Right lobe of liver (tissue), 6 donors: ENCODE measurements around the gene DENND2C. TPM values are rescaled to one million over a fixed set of nuclear protein-coding genes. Genes with fewer than 3 reads are reported as not detected.

Source experiments
- ATAC-seq, 4 donors: fragments of 200-7000 bp; cut with Tn5 transposase; one replicate each; pipeline ENCODE4 v1.9.1; 2020; ENCODE audit warnings: mild to moderate bottlenecking in 4 of 4, moderate library complexity in 4 of 4
- DNase-seq, 3 donors: peaks; one replicate each; pipeline ENCODE4 v3.0.0-alpha.2; 2020
- H3K27ac ChIP-seq, 3 donors: fragments of 200-600 bp; one replicate each; pipeline ENCODE4 v1.8.0; 2022
- H3K27me3 ChIP-seq, 2 donors: fragments of 200-600 bp; one replicate each; pipeline ENCODE4 v1.8.0; 2022
- H3K36me3 ChIP-seq, 4 donors: fragments of 200-600 bp; sonication (generic) in 1 of 4; one replicate each; pipeline versions ENCODE4 v1.5.1 to v1.8.0; 2017 to 2022; ENCODE audit warnings: control low read depth in 1 of 4
- H3K4me1 ChIP-seq, 4 donors: fragments of 200-600 bp; sonication (generic) in 1 of 4; one replicate each; pipeline versions ENCODE4 v1.5.1 to v1.8.0; 2017 to 2022; ENCODE audit warnings: control low read depth in 1 of 4
- H3K4me3 ChIP-seq, 3 donors: fragments of 200-600 bp; one replicate each; pipeline ENCODE4 v1.8.0; 2022
- H3K9me3 ChIP-seq, 4 donors: fragments of 200-600 bp; sonication (generic) in 1 of 4; one replicate each; pipeline versions ENCODE4 v1.5.1 to v1.8.0; 2017 to 2022; ENCODE audit warnings: control low read depth in 1 of 4
- CTCF ChIP-seq, 4 donors: fragments of 200-600 bp in 3 of 4; fragments of 450-650 bp in 1 of 4; IDR thresholded peaks; one replicate each; pipeline versions ENCODE4 v1.5.1 to v1.8.0; 2016 to 2022; ENCODE audit warnings: antibody characterized with exemption in 4 of 4, mild to moderate bottlenecking in 2 of 4
- POLR2A ChIP-seq: fragments of 450-650 bp; IDR thresholded peaks from one replicate; pipeline ENCODE4 v1.6.1; 2017; ENCODE audit warnings: antibody characterized with exemption, mild to moderate bottlenecking
- WGBS: methylation state at CpG from one replicate; pipeline ENCODE4 v1.1.6; 2018; ENCODE audit warnings: low coverage, low lambda C conversion rate; ENCODE audit not compliant: insufficient coverage; ENCODE audit errors: missing lambda C conversion rate; 5-methylcytosine and 5-hydroxymethylcytosine counted together
- intact Hi-C, 2 donors: fragments of 100-400 bp; cut with DNase I; formaldehyde crosslinking; loops; one replicate each; pipeline versions ENCODE4 v1.11.2 to v1.14.1; 2022
- total RNA-seq, 6 experiments: library from RNA; depleted of rRNA in 2 of 6; stranded (reverse); fragments of >200 nt in 2 of 6; fragmentation: NEBNext Ultra II Directional in 3 of 6; extraction: Animal tissue kit (Norgen Biotek cat#: 25700) in 3 of 6; gene quantifications; one replicate each; pipeline versions ENCODE4 v1.1.0 to v1.2.4, GENCODE V29; 2016 to 2023
- donor health status: DM: no; HTN: yes; CAD: no.
- donor health status: DM: no; HTN: no; CAD: no.
- donor health status: DM: no; HTN: no; CAD: no.
- donor health status: DM: no; HTN: yes; CAD: no.
- donor health status: DM: no; HTN: yes; CAD: no.

The DENND2C gene
- total RNA-seq, 6 experiments from 2014 or later, result 2.5 to 5.1 (median 4.4) TPM

DNA sequence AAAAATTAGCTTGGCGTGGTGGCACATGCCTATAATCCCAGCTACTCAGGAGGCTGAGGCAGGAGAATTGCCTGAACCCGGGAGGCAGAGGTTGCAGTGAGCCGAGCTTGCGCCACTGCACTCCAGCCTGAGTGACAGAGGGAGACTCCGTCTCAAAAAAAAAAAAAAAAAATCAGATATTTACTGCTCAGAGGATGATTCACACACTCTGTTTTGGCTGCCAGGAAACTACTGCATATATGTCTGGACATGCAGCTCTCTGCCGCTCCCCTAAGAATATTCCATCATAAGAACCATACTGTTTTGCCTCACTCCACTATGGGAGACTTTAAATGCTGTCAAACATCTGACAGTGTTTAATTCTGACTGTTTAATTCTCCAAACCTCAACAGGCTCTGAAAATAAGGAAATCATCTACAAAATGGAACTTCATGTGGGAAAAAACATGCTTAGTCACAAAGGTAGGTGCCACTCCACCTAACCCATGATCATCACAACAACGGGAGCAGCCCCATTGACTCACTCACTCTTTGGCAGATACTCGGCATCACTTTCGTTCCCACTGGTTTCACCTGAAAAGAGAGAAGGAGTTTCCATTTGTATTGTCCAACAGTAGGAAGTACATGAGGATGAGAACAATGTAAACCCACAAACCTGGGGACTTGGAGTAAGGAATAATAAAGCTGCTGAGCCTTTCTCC, 59.2 kb downstream of the DENND2C start:
- DNase-seq (no peak), ATAC-seq (no peak)
- Histone ChIP-seq H3K27ac (no peak overlapping the region), H3K9me3 (no peaks in the 10 kb centered on the region), H3K36me3 (peaks cover 0 to 15% (median 0%) of the 10 kb centered on the region in 4 donors), H3K4me3 (no peak overlapping the region), H3K4me1 (no peaks in the 10 kb centered on the region), H3K27me3 (no peaks in the 10 kb centered on the region)
- WGBS, result 93% methylated on average over 8 of the region's 9 CpGs
- TF ChIP-seq CTCF (IDR thresholded peaks at IDR 0.05), result no peak
- no peak for TF ChIP-seq POLR2A
- intact Hi-C loops, result no loop called here

- intact Hi-C loops, result no loop called here
- DNase-seq (no peak), ATAC-seq (no peak)
- H3K36me3 ChIP-seq, result peaks cover 0 to 13% (median 0%) of the 10 kb centered on the region in 4 donors
- H3K4me3 ChIP-seq, result no peak overlapping the region
- no peak overlapping the region for H3K27ac ChIP-seq
- 81% methylated on average over 2 of the region's 2 CpGs for WGBS
- no peaks in the 10 kb centered on the region for H3K4me1 ChIP-seq
- no peaks in the 10 kb centered on the region for H3K9me3 ChIP-seq
- TF ChIP-seq POLR2A, result no peak
- TF ChIP-seq CTCF (IDR thresholded peaks at IDR 0.05), result peak in 1 of 4 donors; percentile 5
- no peaks in the 10 kb centered on the region for H3K27me3 ChIP-seq
Observed at GRCh38 chr1:114609826-114610225, 60.0 kb downstream of the DENND2C start.

- ATAC-seq (no peak), DNase-seq (no peak)
- H3K27me3 ChIP-seq, result no peaks in the 10 kb centered on the region
- no peak overlapping the region for H3K27ac ChIP-seq
- no peak overlapping the region for H3K4me3 ChIP-seq
- H3K4me1 ChIP-seq, result no peaks in the 10 kb centered on the region
- intact Hi-C loops, result no loop called here
- peaks cover 0 to 12% (median 0%) of the 10 kb centered on the region in 4 donors for H3K36me3 ChIP-seq
- 85% methylated on average over 2 of the region's 3 CpGs for WGBS
- H3K9me3 ChIP-seq, result no peaks in the 10 kb centered on the region
- TF ChIP-seq CTCF (IDR thresholded peaks at IDR 0.05) (no peak), POLR2A (no peak)
Observed at GRCh38 chr1:114609026-114609425, 60.8 kb downstream of the DENND2C start.

GRCh38 chr1:114607223-114607622, 62.6 kb downstream of the DENND2C start:
- intact Hi-C loops, result no loop called here
- WGBS, result 67% methylated on average over 1 of the region's 1 CpG
- no peak for TF ChIP-seq CTCF (IDR thresholded peaks at IDR 0.05)
- TF ChIP-seq POLR2A, result no peak
- no peak overlapping the region for H3K27ac ChIP-seq
- H3K27me3 ChIP-seq, result no peaks in the 10 kb centered on the region
- H3K36me3 ChIP-seq, result peaks cover 0 to 15% (median 0%) of the 10 kb centered on the region in 4 donors
- DNase-seq, result no peak
- no peak for ATAC-seq
- H3K4me1 ChIP-seq, result no peaks in the 10 kb centered on the region
- H3K9me3 ChIP-seq, result no peaks in the 10 kb centered on the region
- no peak overlapping the region for H3K4me3 ChIP-seq
